ENCODE results near the gene TNS4.

The TNS4 gene

DNA sequence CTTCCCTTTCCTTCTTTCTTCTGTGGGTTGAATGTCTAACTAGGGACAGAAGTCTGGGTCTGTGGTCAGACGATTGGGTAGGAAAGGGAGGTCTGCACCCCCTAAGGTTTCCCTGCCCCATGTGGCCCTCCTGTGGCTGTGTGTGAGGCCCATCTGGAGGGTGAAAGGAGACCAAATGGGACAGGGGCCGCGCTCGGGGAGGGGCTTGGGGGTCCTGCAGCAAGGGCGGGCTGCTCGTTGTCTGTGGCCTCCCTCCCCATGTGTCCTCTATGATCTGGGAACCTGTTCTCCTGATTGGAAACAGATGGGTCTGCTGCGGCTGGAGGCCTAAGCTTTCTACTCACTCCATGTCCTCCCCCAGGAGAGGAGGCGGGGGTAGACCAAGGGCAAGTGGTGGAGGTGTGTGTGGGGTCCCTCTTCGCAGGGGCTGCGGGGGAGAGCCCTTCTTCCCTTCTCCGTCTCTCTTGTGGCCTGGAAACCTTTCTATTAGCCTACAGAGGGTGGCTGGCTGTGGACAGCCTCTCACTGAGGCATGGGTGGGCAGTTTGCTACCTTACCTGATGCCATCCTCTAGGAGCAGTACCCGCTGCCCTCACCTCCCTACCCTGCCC lies 39.6 kb downstream of the TNS4 start:
- in situ Hi-C loops (cut with MboI; ENCODE audit: low sequenced_read_pairs), result no loop called here

DNA sequence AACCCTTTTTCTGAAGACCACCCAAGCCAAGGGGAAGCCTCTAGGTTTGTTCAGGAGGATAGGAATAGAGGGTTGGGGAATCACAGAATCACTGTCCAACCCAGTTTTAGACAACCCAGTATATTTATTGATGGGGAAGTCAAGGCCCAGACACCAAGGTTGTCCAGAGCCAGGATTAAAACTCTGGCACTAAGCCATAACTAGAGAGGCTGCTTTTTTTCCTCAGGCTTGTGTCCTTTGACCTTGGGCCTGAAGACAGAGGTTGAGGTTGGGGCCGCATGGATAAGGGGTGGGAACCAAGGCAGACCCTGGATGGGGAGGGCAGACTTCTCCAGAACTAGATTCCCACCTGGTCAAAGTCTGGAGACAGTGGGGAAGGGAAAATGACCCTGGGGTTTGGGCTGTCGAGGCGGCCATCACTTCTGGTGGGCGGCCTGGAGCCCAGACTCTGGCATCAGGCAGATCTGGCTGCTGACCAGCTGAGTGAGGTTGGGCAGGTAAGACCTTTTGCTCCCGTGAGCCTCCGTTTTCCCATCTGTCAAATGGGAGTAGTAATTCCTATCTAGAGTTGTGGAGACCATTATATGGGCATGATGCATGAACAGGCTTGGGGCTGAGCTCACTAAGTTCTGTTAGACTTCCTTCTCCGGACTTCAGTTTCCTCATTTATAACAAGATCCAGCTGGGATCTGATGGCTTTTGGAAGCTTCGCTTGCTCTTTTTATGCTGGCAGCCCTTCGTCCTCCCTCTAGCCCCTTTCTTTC lies 40.3 kb downstream of the TNS4 start:
- in situ Hi-C loops (cut with MboI; ENCODE audit: low sequenced_read_pairs), result no loop called here

DNA sequence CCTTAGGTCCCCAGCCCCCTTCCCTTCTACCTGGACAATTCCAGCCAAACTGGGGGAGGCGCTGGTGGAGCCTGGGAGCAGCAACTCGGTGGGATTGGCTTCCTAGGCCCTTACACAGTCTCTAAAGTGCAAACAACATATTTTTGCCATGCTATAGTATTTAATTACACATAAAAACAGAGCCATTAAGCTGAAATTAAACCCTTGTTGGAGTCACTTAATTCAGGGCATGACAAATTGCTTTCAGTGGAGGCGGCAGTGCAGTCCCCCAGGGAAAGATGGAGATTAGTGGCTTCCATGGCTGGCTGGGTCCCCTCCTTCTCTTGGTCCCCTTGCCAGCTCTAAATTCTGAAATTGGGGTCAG lies 40.8 kb downstream of the TNS4 start:
- in situ Hi-C loops (cut with MboI; ENCODE audit: low sequenced_read_pairs), result no loop called here

DNA sequence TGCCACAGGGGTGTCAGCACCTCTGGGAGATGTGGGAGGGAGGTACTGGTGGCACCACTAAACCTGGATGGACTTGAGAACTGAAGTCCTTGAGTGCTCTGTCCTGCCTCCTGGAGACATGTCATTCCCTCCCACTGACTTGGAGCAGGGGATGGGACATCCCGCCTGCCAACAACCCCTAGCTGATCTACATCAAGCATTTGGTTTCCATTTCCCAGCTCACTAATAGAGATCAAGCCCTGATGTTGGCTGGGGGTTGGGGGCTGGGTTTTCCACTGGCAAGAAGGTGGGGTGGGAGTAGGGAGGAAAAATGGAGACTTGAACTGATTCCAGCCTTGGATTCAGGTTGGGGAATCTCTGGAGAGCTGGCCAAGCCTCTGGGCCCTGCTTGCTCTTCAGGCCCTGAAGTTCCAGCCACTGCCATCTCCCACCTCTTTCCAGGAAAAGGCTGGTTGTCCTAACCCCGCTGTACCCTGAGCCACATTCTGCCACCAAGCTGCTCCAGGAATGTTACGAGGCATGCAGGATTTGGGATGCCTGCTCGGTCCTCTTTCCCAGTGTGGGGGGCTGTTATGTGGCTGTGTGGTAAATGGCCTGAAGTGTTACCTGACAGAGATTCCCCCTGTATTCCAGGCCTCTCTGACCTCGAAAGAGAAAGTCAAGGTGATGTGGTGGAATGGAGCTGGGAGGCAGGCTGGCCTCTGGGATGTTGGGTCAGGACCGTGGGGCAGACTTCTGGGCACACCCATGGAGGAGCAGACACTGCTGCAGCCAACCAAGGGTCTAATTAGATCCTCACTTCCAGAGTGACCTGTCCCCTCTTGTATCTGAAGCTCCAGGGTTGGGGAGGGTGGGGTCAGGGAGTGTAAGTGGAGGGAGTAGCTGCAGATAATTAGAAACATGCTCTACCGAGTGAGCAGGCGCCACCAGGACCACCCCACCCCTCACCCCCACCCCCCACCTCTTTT lies 41.5 kb downstream of the TNS4 start:
- in situ Hi-C loops (cut with MboI; ENCODE audit: low sequenced_read_pairs), result no loop called here

DNA sequence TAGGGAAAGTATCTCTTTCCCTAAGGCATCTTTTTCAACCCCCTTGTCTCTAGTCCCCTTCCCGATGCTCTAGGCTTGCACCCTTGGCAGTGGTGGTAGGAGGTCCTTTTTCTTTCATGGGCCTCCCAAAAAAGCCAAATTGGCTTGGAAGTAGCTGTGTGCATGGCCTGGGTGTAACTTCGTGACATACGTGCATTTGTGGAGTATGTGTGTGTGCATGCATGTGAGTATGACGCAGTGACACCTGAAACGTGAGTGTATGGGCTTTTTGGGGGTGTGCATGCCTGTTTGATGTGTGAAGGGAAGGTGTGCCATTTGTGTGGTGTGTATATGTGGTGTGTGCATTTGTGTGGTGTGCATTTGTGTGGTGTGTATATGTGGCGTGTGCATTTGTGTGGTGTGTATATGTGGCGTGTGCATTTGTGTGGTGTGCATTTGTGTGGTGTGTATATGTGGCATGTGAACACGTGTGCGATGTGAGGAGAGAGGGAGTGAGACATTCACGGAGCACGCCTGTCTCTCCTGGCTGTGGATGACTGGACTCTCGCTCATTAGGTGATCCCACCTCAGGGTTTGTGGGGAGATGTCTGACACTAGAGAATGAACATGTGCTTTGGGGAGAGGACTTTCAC lies 42.5 kb downstream of the TNS4 start:
- in situ Hi-C loops (cut with MboI; ENCODE audit: low sequenced_read_pairs), result no loop called here

DNA sequence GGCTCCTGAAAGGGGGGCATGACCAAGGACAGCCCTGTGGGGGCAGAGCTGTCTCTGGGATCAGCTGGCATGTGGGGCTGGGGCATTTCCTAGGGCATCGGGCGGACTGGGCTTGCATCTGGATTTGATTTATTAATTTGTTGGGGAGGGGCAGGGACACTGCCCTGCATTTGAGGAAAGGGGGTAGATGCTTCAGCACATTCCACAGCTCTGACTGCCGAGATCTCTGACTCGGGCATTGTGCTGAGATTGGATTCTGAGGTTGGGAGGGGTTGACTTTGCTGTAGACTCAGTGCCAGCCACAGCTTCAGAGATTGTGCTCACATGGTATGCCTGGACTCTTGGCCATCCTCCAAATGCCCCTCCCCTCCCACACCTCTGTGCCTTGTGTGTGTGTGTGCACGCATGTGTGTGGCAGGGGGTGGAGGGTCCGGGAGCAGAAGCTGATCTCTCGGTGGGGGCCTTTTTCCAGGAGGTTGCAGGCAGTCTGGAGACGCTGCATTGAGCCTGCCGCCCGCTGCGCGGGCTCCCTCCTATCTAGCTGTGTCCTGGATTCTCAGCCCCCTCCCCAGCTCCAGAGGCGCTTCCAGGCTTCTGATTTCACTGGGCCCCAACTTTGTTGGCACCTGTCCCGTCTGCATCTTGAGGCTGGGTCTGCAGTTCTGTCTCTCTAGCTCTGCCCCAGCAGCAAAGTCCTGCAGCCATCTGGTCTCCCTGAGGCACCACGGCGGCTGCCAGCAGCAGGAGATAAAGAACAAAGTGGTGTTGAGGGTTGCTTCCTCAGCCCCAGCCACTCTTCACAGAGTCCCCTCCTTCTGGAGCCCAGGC lies 43.2 kb downstream of the TNS4 start:
- in situ Hi-C loops (cut with MboI; ENCODE audit: low sequenced_read_pairs), result no loop called here

DNA sequence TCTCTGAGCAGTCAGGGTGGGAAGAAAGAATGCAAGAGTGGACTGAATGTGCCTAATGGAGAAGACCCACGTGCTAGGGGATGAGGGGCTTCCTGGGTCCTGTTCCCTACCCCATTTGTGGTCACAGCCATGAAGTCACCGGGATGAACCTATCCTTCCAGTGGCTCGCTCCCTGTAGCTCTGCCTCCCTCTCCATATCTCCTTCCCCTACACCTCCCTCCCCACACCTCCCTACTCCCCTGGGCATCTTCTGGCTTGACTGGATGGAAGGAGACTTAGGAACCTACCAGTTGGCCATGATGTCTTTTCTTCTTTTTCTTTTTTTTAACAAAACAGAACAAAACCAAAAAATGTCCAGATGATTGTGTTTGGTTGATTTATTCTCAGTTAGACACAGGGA lies 44.1 kb downstream of the TNS4 start:
- in situ Hi-C loops (cut with MboI; ENCODE audit: low sequenced_read_pairs), result no loop called here

DNA sequence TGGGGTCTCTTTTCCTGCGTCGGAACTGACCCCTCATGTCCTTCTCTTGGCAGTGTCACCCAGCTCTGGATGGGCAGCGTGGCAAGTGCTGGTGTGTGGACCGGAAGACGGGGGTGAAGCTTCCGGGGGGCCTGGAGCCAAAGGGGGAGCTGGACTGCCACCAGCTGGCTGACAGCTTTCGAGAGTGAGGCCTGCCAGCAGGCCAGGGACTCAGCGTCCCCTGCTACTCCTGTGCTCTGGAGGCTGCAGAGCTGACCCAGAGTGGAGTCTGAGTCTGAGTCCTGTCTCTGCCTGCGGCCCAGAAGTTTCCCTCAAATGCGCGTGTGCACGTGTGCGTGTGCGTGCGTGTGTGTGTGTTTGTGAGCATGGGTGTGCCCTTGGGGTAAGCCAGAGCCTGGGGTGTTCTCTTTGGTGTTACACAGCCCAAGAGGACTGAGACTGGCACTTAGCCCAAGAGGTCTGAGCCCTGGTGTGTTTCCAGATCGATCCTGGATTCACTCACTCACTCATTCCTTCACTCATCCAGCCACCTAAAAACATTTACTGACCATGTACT lies 44.9 kb downstream of the TNS4 start:
- in situ Hi-C loops (cut with MboI; ENCODE audit: low sequenced_read_pairs), result no loop called here

DNA sequence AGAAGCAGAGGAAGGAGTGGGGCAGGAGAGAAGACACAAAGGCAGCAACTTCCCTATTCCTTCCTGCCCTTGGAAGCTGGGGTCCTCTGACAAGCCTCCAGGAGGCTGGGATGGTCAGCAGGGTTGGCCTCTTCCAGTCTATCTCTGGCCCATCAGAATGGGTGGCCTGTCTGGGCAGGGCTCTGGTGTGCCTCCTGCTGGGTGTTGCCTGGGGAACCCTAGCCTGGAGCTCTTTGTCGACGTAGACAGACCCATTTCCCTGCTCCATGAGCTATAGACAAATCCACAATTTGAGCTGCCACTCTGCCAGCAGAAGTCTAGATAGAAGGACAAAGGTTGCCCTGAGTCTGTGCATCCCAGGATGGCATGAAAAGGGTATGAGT lies 46.8 kb downstream of the TNS4 start:
- in situ Hi-C loops (cut with MboI; ENCODE audit: low sequenced_read_pairs), result no loop called here

DNA sequence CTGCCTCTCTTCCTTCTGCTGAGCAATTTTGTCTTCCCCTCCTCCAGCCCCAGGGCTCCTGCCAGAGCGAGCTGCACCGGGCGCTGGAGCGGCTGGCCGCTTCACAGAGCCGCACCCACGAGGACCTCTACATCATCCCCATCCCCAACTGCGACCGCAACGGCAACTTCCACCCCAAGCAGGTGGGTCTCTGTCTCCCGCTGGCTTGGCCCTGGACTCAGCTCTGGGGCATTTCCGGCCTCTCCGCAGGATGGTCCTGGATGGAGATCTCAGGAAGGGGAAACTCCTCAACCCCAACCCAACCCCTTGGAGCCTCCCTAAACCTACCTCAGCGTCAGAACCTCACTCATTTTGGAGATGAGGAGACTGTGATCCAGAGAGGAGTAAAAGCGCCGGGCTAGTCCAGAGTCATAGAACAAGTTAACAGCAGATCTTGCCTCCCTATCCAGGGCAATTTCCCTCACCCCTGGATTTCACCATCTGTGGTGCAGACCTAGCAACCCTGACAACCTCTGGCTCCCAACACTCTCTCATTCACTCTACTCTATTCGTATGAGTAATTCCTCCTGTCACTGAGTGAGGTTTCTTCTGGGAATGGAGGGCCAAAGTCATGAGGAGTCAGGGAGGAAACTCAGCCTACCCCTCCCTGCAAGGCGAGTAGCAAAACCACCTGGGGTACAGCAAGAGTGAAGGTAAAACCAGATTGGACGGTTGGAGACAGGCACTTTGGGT lies 47.4 kb downstream of the TNS4 start:
- in situ Hi-C loops (cut with MboI; ENCODE audit: low sequenced_read_pairs), result no loop called here

DNA sequence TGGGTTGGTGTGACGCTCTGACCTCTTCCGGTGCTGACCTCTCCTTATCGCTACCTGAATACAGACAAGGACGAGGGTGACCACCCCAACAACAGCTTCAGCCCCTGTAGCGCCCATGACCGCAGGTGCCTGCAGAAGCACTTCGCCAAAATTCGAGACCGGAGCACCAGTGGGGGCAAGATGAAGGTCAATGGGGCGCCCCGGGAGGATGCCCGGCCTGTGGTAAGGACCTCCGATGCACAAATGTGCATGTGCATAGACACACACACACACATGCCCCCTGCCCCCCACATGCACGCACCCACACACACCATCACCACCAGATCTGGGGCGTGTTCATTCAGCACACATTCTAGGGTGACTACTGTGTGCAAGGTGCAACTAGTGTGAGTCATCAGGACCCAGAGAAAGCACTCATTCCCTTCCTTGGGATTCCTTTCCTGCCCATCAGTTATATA lies 48.5 kb downstream of the TNS4 start:
- in situ Hi-C loops (cut with MboI; ENCODE audit: low sequenced_read_pairs), result no loop called here

DNA sequence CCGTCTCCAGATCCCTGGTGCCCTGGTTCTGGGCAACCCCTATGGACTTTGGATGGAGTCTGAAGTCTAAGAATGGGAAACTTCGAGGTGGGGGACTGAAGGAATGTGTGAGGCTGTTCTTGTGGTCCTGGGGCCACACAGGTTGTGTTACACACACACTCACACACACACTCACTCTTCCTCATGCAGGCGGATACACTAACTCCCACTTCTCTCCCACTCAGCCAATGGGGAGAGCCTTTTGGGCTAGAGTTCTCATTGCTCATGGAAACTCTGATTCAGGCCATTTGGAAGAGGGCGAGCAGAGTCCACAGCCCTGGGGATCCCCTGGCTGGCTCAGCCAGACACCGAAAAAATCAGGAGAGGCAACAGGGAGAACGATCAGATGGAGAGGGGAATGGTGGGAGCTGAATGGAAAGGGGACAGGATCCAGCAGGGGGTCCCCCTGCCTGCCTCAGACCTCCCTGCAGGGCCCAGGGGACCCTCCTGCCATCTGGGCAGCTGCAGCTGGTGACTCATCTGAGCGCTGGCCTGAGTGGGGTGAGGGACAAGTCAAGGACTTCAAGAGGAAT lies 49.1 kb downstream of the TNS4 start:
- in situ Hi-C loops (cut with MboI; ENCODE audit: low sequenced_read_pairs), result no loop called here

DNA sequence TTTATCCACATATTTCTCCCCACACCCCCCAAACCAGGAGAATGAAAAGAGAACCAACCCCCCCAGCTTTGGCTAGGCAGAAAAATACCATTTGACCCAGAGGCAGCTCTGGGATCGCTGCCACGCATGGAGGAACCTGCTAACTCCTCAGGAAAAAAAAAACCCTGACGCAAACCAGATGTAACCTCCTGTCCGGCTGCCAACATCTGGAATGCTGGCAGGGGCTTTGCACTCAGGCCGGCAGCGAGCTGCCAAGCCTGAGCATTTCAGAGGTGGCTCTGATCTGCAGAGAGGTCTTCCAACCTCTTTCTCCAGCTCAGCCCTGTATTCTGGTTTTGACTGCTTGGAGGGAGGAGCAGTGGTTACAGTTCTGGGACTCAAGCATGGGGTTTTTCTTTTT lies 50.0 kb downstream of the TNS4 start:
- in situ Hi-C loops (cut with MboI; ENCODE audit: low sequenced_read_pairs), result no loop called here

DNA sequence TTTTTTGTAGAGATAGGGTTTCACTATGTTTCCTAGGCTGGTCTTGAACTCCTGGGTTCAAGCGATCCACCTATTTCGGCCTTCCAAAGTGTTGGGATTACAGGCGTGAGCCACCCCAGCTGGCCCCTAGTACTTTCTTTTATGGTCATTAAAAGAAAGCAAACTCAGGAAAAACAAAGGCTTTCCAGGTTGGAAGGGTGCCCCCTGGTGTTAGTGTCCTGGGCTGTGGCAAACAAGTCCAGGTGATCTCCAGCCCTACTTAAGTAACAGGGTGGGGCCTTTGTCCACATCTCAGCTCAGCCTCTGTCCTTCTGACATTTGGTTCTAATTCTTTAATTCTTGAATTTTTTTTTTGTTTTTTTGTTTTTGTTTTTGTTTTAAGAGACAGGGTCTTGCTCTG lies 51.2 kb downstream of the TNS4 start:
- in situ Hi-C loops (cut with MboI; ENCODE audit: low sequenced_read_pairs), result no loop called here

DNA sequence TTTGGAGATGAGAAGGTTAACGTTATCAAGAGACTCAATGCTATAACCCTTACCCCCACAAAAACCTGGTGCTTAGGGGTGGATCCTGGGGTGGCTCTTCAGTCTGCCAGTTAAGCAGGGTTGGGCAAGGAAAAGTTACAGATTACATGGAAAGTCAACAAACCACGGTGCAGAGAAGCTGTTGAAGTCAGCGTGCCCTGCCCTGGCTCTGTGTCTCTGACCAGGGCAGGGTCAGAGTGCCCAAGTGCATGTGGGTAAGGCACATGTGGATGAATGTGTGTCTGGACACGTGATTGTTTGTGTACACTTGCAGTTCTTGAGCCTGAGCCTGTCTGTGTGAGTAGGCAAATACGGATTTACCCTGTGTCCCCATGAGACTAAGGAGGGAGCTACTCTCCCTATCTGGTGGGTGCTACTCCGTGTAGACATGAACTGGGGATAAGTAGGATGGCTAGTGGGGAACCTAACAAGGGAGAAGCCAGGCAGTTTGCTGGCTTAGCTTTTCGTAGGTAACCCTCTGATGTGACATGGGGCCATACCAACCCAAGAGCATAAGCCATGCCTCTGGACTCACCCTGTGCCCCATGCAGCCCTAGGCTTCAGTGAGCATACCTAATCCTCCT lies 52.7 kb downstream of the TNS4 start:
- in situ Hi-C loops (cut with MboI; ENCODE audit: low sequenced_read_pairs), result no loop called here

DNA sequence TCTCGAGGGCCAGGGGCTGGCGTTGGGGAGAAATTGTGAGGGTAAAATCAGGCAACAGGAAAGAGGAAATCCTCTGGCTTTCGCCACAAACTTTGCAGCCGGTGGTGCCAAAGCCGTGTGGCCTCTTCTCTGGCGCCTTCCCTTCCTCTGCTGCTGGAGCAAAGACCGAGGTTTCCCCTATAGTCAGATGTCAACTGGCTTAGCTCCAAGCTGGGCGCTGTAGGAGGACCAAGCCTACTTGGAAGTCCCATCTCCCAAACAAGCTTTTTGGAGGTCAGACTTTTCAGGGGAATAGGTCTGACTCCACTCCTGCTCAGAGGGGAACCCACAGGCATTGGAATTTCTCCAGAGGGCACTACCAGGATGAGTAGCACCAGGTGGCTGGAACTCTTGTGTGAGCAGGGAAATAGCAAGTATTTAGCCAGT lies 53.2 kb downstream of the TNS4 start:
- in situ Hi-C loops (cut with MboI; ENCODE audit: low sequenced_read_pairs), result no loop called here

DNA sequence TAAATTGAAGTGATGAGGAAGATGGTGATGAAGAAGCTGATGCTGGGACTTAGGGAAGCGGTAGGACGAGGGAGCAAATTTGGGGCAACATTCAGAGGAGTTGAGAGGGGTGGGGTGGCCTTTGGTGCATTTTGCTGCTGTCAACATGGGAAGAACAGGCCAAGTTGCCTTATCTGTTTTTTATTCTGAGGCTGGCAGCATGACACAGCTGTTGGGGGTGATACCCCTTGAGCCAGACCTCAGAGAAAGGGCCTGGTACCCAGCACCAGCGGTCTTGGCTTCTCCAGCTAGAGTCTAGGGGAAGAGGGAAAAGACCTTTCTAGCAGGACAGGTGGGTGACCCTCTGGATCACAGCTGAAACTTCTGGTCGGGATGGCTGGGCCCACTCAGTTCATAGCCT lies 53.6 kb downstream of the TNS4 start:
- in situ Hi-C loops (cut with MboI; ENCODE audit: low sequenced_read_pairs), result no loop called here

DNA sequence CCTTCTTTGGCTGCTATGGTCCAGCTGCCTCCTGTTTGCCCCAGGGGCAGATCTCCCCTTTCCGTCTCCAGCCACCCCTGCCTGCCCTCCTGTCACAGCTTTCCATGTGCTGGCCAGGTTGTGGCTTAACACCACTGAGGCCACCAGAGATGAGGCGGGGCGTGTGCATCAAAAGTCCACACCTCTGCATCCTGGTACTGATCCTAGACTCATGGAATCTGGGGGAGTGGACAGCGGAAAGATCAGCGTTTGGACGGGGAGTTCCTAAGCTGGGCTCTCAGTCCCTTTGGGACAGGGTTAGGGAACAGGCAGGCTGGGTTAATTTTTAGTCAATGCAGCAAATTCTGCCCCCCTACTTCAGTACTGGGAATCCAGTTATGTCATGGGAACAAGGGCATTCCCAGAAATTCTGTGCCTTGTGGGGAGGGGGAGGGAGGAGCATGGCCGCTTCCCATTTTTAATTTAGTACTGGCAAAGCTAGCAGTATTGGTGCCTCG lies 54.2 kb downstream of the TNS4 start:
- in situ Hi-C loops (cut with MboI; ENCODE audit: low sequenced_read_pairs), result no loop called here
